GM23338 (cell line): ENCODE measurements around the gene KIF2A. TPM values are rescaled to one million over a fixed set of nuclear protein-coding genes. Genes with fewer than 3 reads are reported as not detected.

Source experiments
- ATAC-seq: fragments of 200-7000 bp; cut with Tn5 transposase; 3 replicates; pipeline ENCODE4 v1.9.1; 2020
- DNase-seq: peaks from one replicate; pipeline ENCODE4 v3.0.0-alpha.2; 2015; ENCODE audit warnings: low spot score
- H2AFZ ChIP-seq: fragments of 200-600 bp; sonication (generic); 2 replicates; pipeline ENCODE4 v1.8.0; 2016; ENCODE audit warnings: antibody characterized with exemption, mild to moderate bottlenecking, moderate library complexity
- H3F3A ChIP-seq: fragments of 200-600 bp; sonication (generic); replicated peaks from 2 replicates; pipeline ENCODE4 v1.8.0; 2017; ENCODE audit warnings: antibody characterized with exemption, mixed run types, low read depth
- H3K27ac ChIP-seq: fragments of 200-600 bp; sonication (generic); 2 replicates; pipeline ENCODE4 v1.6.1; 2016; ENCODE audit warnings: low read depth
- H3K27me3 ChIP-seq: fragments of 200-600 bp; sonication (generic); 2 replicates; pipeline ENCODE4 v1.8.0; 2016; ENCODE audit warnings: mild to moderate bottlenecking, mixed run types, moderate library complexity; ENCODE audit not compliant: insufficient read depth
- H3K36me3 ChIP-seq: fragments of 200-600 bp; sonication (generic); 2 replicates; pipeline ENCODE4 v1.8.0; 2016; ENCODE audit warnings: mild to moderate bottlenecking; ENCODE audit not compliant: insufficient read depth
- H3K4me1 ChIP-seq: fragments of 200-600 bp; sonication (generic); 2 replicates; pipeline ENCODE4 v1.8.0; 2016; ENCODE audit warnings: mild to moderate bottlenecking, moderate library complexity; ENCODE audit not compliant: insufficient read depth
- H3K4me2 ChIP-seq: fragments of 200-600 bp; sonication (generic); 2 replicates; pipeline ENCODE4 v1.7.1; 2017; ENCODE audit warnings: mixed run types
- H3K4me3 ChIP-seq: fragments of 200-600 bp; sonication (generic); 2 replicates; pipeline ENCODE4 v1.6.1; 2016; ENCODE audit warnings: mixed run types
- H3K79me2 ChIP-seq: fragments of 200-600 bp; sonication (generic); replicated peaks from 2 replicates; pipeline ENCODE4 v1.8.0; 2017; ENCODE audit warnings: mild to moderate bottlenecking; ENCODE audit not compliant: insufficient read depth
- H3K9me2 ChIP-seq: fragments of 200-600 bp; sonication (generic); 2 replicates; pipeline ENCODE4 v1.8.0; 2017; ENCODE audit not compliant: insufficient read depth
- H4K20me1 ChIP-seq: fragments of 200-600 bp; sonication (generic); replicated peaks from 2 replicates; pipeline ENCODE4 v1.8.0; 2017; ENCODE audit warnings: mild to moderate bottlenecking; ENCODE audit not compliant: insufficient read depth
- H3K27ac Mint-ChIP-seq: 2 replicates; pipeline ENCODE4 v1.8.0; 2020; ENCODE audit warnings: inconsistent platforms, mild to moderate bottlenecking, moderate library complexity, mixed read lengths
- H3K27me3 Mint-ChIP-seq: 3 replicates; pipeline ENCODE4 v1.8.0; 2022; ENCODE audit warnings: low read depth, mild to moderate bottlenecking, moderate library complexity, mixed read lengths, inconsistent platforms; ENCODE audit not compliant: insufficient read depth, poor library complexity
- H3K36me3 Mint-ChIP-seq: 3 replicates; pipeline ENCODE4 v1.8.0; 2021; ENCODE audit warnings: low read depth, mild to moderate bottlenecking, inconsistent platforms, moderate library complexity, mixed read lengths
- H3K4me1 Mint-ChIP-seq: 3 replicates; pipeline ENCODE4 v1.8.0; 2020; ENCODE audit warnings: mild to moderate bottlenecking, inconsistent platforms, mixed read lengths
- H3K4me3 Mint-ChIP-seq: 3 replicates; pipeline ENCODE4 v1.8.0; 2021; ENCODE audit warnings: moderate library complexity, mild to moderate bottlenecking, inconsistent platforms, mixed read lengths
- H3K9me3 Mint-ChIP-seq: 3 replicates; pipeline ENCODE4 v1.8.0; 2020; ENCODE audit warnings: moderate library complexity, mild to moderate bottlenecking, inconsistent platforms, mixed read lengths
- EZH2 ChIP-seq: fragments of 200-600 bp; sonication (generic); IDR thresholded peaks from one replicate; pipeline ENCODE4 v1.8.0; 2017; ENCODE audit warnings: antibody characterized with exemption, mild to moderate bottlenecking, low read depth; ENCODE audit not compliant: unreplicated experiment
- EZH2phosphoT487 ChIP-seq: fragments of 200-600 bp; sonication (generic); IDR thresholded peaks from one replicate; pipeline ENCODE4 v1.8.1; 2018; ENCODE audit warnings: antibody characterized with exemption; ENCODE audit not compliant: unreplicated experiment
- POLR2AphosphoS5 ChIP-seq: IDR thresholded peaks from 2 replicates; pipeline ENCODE4 v1.6.1; 2016; ENCODE audit warnings: antibody characterized with exemption, low read depth
- ZNF331 ChIP-seq: fragments of 250-450 bp; sonication (Bioruptor Pico); IDR thresholded peaks from 2 replicates; pipeline ENCODE4 v1.5.0; 2020; ENCODE audit warnings: low read depth, mild to moderate bottlenecking, moderate library complexity
- polyA plus RNA-seq: library from polyadenylated mRNA; unstranded; fragments of >200 nt; fragmentation: Nextera tagmentation; extraction: Ambion mirVana; gene quantifications from 2 replicates; pipeline ENCODE4 v1.2.1, GENCODE V29; 2016
- total RNA-seq: library from RNA; depleted of rRNA; stranded (reverse); fragments of >200 nt; shearing (Covaris generic); gene quantifications from 2 replicates; pipeline ENCODE4 v1.2.3, GENCODE V29; 2014
- TF ChIP-seq, protein P1 (sequence below): IDR thresholded peaks from 2 replicates; pipeline ENCODE4 v1.6.1; 2016; ENCODE audit warnings: antibody characterized with exemption
- TF ChIP-seq, protein P2 (sequence below): fragments of 250-450 bp; sonication (Bioruptor Pico); IDR thresholded peaks from 2 replicates; pipeline ENCODE4 v1.5.0; 2020; ENCODE audit warnings: mild to moderate bottlenecking, moderate library complexity
- TF ChIP-seq, protein P3 (sequence below), 2 experiments: fragments of 200-600 bp in 1 of 2; sonication (generic) in 1 of 2; conservative IDR thresholded peaks; 2 replicates each; pipeline versions ENCODE4 v1.5.1 to v1.6.1; 2016 to 2017; ENCODE audit warnings: antibody characterized with exemption in 2 of 2, low read depth in 2 of 2, mild to moderate bottlenecking in 2 of 2, moderate library complexity in 1 of 2

KIF2A gene
- total and polyA plus RNA-seq, 2 experiments from 2014 or later, result 120 to 122 TPM

DNA sequence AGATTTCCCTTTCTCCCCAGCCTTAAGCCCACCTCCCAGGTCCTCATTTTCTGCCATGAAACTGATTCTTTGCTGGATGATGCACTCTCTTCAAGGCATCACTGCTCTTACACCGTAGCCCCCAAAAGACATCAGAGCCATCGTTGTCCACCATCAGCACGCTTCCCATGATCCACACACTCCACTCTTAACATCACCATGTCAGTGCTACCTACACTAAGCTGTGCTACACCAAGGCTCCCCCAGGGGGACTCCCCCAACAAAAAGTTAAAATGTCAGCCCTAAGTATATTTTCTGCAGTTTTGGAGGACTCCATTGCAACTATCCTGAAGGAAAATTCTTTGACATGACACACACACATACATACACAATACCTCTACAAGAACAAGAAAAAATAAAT lies 34.1 kb upstream of the KIF2A start (continued):
- TF ChIP-seq, protein P1, sequence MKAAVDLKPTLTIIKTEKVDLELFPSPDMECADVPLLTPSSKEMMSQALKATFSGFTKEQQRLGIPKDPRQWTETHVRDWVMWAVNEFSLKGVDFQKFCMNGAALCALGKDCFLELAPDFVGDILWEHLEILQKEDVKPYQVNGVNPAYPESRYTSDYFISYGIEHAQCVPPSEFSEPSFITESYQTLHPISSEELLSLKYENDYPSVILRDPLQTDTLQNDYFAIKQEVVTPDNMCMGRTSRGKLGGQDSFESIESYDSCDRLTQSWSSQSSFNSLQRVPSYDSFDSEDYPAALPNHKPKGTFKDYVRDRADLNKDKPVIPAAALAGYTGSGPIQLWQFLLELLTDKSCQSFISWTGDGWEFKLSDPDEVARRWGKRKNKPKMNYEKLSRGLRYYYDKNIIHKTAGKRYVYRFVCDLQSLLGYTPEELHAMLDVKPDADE, result no peak
- no peak for TF ChIP-seq POLR2AphosphoS5
- TF ChIP-seq, protein P2, sequence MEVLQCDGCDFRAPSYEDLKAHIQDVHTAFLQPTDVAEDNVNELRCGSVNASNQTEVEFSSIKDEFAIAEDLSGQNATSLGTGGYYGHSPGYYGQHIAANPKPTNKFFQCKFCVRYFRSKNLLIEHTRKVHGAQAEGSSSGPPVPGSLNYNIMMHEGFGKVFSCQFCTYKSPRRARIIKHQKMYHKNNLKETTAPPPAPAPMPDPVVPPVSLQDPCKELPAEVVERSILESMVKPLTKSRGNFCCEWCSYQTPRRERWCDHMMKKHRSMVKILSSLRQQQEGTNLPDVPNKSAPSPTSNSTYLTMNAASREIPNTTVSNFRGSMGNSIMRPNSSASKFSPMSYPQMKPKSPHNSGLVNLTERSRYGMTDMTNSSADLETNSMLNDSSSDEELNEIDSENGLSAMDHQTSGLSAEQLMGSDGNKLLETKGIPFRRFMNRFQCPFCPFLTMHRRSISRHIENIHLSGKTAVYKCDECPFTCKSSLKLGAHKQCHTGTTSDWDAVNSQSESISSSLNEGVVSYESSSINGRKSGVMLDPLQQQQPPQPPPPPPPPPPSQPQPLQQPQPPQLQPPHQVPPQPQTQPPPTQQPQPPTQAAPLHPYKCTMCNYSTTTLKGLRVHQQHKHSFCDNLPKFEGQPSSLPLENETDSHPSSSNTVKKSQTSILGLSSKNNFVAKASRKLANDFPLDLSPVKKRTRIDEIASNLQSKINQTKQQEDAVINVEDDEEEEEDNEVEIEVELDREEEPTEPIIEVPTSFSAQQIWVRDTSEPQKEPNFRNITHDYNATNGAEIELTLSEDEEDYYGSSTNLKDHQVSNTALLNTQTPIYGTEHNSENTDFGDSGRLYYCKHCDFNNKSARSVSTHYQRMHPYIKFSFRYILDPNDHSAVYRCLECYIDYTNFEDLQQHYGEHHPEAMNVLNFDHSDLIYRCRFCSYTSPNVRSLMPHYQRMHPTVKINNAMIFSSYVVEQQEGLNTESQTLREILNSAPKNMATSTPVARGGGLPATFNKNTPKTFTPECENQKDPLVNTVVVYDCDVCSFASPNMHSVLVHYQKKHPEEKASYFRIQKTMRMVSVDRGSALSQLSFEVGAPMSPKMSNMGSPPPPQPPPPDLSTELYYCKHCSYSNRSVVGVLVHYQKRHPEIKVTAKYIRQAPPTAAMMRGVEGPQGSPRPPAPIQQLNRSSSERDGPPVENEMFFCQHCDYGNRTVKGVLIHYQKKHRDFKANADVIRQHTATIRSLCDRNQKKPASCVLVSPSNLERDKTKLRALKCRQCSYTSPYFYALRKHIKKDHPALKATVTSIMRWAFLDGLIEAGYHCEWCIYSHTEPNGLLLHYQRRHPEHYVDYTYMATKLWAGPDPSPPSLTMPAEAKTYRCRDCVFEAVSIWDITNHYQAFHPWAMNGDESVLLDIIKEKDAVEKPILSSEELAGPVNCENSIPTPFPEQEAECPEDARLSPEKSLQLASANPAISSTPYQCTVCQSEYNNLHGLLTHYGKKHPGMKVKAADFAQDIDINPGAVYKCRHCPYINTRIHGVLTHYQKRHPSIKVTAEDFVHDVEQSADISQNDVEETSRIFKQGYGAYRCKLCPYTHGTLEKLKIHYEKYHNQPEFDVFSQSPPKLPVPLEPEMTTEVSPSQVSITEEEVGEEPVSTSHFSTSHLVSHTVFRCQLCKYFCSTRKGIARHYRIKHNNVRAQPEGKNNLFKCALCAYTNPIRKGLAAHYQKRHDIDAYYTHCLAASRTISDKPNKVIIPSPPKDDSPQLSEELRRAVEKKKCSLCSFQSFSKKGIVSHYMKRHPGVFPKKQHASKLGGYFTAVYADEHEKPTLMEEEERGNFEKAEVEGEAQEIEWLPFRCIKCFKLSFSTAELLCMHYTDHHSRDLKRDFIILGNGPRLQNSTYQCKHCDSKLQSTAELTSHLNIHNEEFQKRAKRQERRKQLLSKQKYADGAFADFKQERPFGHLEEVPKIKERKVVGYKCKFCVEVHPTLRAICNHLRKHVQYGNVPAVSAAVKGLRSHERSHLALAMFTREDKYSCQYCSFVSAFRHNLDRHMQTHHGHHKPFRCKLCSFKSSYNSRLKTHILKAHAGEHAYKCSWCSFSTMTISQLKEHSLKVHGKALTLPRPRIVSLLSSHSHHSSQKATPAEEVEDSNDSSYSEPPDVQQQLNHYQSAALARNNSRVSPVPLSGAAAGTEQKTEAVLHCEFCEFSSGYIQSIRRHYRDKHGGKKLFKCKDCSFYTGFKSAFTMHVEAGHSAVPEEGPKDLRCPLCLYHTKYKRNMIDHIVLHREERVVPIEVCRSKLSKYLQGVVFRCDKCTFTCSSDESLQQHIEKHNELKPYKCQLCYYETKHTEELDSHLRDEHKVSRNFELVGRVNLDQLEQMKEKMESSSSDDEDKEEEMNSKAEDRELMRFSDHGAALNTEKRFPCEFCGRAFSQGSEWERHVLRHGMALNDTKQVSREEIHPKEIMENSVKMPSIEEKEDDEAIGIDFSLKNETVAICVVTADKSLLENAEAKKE (CRISPR knock-in tag), result no peak

DNA sequence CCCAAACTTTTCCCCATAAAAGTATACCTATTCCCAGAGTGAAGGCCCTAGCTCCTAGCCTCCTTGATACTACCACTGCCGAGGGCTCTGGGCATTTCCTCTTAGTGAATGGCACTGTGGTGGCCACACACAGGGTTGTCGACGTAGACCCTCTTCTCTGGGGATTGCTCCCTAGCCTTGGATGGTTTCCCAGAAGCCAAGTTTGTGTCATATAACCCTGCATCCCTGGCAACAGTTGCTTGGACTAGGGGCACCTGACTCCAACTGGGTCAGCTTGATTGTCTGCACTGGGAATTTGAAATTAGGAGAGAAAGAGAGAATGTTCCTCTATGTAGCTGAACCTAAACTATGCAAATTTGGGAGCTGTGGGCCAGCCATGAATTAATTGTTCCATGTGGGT lies 32.3 kb upstream of the KIF2A start:
- DNase-seq, result no peak
- Mint-ChIP-seq H3K4me3 (no peak overlapping the region), H3K9me3 (no peaks in the 10 kb centered on the region), H3K27ac (no peak overlapping the region), H3K27me3 (peaks cover 4% of the 10 kb centered on the region), H3K36me3 (no peaks in the 10 kb centered on the region), H3K4me1 (no peaks in the 10 kb centered on the region; the same call in 2 of the 3 replicates)
- Histone ChIP-seq H3F3A (no peaks in the 10 kb centered on the region), H3K79me2 (no peaks in the 10 kb centered on the region), H4K20me1 (no peaks in the 10 kb centered on the region), H2AFZ (0 out of 2 replicates have a peak overlapping the region, but pooled peaks have one; percentile 23), H3K4me1 (no peaks in the 10 kb centered on the region), H3K4me3 (no peak overlapping the region), H3K4me2 (no peak overlapping the region), H3K27me3 (no peaks in the 10 kb centered on the region), H3K27ac (no peak overlapping the region), H3K36me3 (no peaks in the 10 kb centered on the region), H3K9me2 (0 out of 2 replicates have a peak, but pooled peaks cover 3% of the 10 kb centered on the region)
- ATAC-seq, result no peak
- TF ChIP-seq EZH2phosphoT487, result no peak
- no peak for TF ChIP-seq ZNF331 (CRISPR knock-in tag)
- TF ChIP-seq POLR2AphosphoS5, result no peak
- TF ChIP-seq, protein P1, result no peak
- no peak for TF ChIP-seq EZH2
- TF ChIP-seq, protein P3, sequence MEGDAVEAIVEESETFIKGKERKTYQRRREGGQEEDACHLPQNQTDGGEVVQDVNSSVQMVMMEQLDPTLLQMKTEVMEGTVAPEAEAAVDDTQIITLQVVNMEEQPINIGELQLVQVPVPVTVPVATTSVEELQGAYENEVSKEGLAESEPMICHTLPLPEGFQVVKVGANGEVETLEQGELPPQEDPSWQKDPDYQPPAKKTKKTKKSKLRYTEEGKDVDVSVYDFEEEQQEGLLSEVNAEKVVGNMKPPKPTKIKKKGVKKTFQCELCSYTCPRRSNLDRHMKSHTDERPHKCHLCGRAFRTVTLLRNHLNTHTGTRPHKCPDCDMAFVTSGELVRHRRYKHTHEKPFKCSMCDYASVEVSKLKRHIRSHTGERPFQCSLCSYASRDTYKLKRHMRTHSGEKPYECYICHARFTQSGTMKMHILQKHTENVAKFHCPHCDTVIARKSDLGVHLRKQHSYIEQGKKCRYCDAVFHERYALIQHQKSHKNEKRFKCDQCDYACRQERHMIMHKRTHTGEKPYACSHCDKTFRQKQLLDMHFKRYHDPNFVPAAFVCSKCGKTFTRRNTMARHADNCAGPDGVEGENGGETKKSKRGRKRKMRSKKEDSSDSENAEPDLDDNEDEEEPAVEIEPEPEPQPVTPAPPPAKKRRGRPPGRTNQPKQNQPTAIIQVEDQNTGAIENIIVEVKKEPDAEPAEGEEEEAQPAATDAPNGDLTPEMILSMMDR (conservative IDR thresholded peaks at IDR 0.05; ENCODE audit: low read depth in 2 of 2), result no peak
